Natural killer cell (primary cell): ENCODE measurements around the gene ODAM. TPM values are rescaled to one million over a fixed set of nuclear protein-coding genes. Genes with fewer than 3 reads are reported as not detected.

ENCODE experiments used
- ATAC-seq, 3 donors: fragments of 150-1000 bp in 2 of 3; fragments of 200-7000 bp in 1 of 3; cut with Tn5 transposase; 1 replicate in 1 of 3; 2 replicates in 2 of 3; pipeline ENCODE4 v1.10.0; 2021; ENCODE audit warnings: mild to moderate bottlenecking in 2 of 3, moderate library complexity in 2 of 3
- DNase-seq, 2 donors: peaks; one replicate each; pipeline versions ENCODE4 v3.0.0 to v3.0.0-alpha.2; 2013 to 2021; ENCODE audit warnings: mixed read lengths in 1 of 2
- H3K27ac ChIP-seq: one replicate; pipeline ENCODE4 v1.5.1; 2013; ENCODE audit warnings: mild to moderate bottlenecking, low read length
- H3K27me3 ChIP-seq: one replicate; pipeline ENCODE4 v1.6.1; 2013; ENCODE audit warnings: low read length; ENCODE audit not compliant: control insufficient read depth, insufficient read depth
- H3K36me3 ChIP-seq: one replicate; pipeline ENCODE4 v1.6.1; 2013; ENCODE audit warnings: low read length; ENCODE audit not compliant: control insufficient read depth, insufficient read depth
- H3K4me1 ChIP-seq: one replicate; pipeline ENCODE4 v1.6.1; 2013; ENCODE audit warnings: low read length; ENCODE audit not compliant: control insufficient read depth, insufficient read depth
- H3K4me3 ChIP-seq: one replicate; pipeline ENCODE4 v1.5.1; 2013; ENCODE audit warnings: low read length
- H3K9me3 ChIP-seq: one replicate; pipeline ENCODE4 v1.6.1; 2013; ENCODE audit warnings: low read length; ENCODE audit not compliant: control insufficient read depth, insufficient read depth
- H3K27ac Mint-ChIP-seq, 2 donors: one replicate each; pipeline ENCODE4 v1.8.0; 2022; ENCODE audit warnings: mild to moderate bottlenecking in 2 of 2, mixed read lengths in 2 of 2, moderate library complexity in 1 of 2
- H3K27me3 Mint-ChIP-seq, 2 donors: one replicate each; pipeline ENCODE4 v1.8.0; 2022; ENCODE audit warnings: low read depth in 2 of 2, mixed read lengths in 2 of 2
- H3K36me3 Mint-ChIP-seq: one replicate; pipeline ENCODE4 v1.8.0; 2022; ENCODE audit warnings: mixed read lengths
- H3K4me1 Mint-ChIP-seq, 2 donors: one replicate each; pipeline ENCODE4 v1.8.0; 2022; ENCODE audit warnings: mixed read lengths in 2 of 2
- H3K4me3 Mint-ChIP-seq: one replicate; pipeline ENCODE4 v1.8.0; 2022; ENCODE audit warnings: mild to moderate bottlenecking, moderate library complexity, mixed read lengths
- H3K9me3 Mint-ChIP-seq, 2 donors: one replicate each; pipeline ENCODE4 v1.8.0; 2022; ENCODE audit warnings: mixed read lengths in 2 of 2
- CTCF ChIP-seq: fragments of 200-600 bp; IDR thresholded peaks from one replicate; pipeline ENCODE4 v1.8.0; 2022; ENCODE audit warnings: antibody characterized with exemption
- WGBS: methylation state at CpG from one replicate; pipeline ENCODE4 v1.1.7; 2013; ENCODE audit warnings: missing lambda C conversion rate; ENCODE audit not compliant: insufficient coverage; 5-methylcytosine and 5-hydroxymethylcytosine counted together
- intact Hi-C: fragments of 100-400 bp; cut with micrococcal nuclease; formaldehyde crosslinking; loops from one replicate; pipeline ENCODE4 v1.14.2; 2022
- total RNA-seq, 4 donors: library from RNA; stranded (reverse); fragments of 120-200 nt in 1 of 4; gene quantifications; one replicate each; pipeline versions ENCODE4 v1.2.3 to v1.2.4, GENCODE V29; 2013 to 2022

Gene ODAM
- total RNA-seq, 3 donors from 2014 or later (not counting 1 experiment from before 2014, with no cell fraction given), result not detected

- no peaks in the 10 kb centered on the region for H3K4me1 Mint-ChIP-seq
- H3K9me3 ChIP-seq, result no peaks in the 10 kb centered on the region
- intact Hi-C loops, result no loop called here
- no peak for TF ChIP-seq CTCF
- DNase-seq (no peak), ATAC-seq (no peak)
- no peaks in the 10 kb centered on the region for H3K4me1 ChIP-seq
- no peak overlapping the region for H3K4me3 ChIP-seq
- no peaks in the 10 kb centered on the region for H3K36me3 ChIP-seq
- no peaks in the 10 kb centered on the region for H3K27me3 Mint-ChIP-seq
- H3K27ac ChIP-seq, result no peak overlapping the region
- H3K27ac Mint-ChIP-seq, result no peak overlapping the region
- no peaks in the 10 kb centered on the region for H3K36me3 Mint-ChIP-seq
- no peak overlapping the region for H3K4me3 Mint-ChIP-seq
- WGBS, result no CpG with 5 or more reads among the region's 1 CpG
- peaks cover 0 to 4% of the 10 kb centered on the region in 2 donors for H3K9me3 Mint-ChIP-seq
- no peaks in the 10 kb centered on the region for H3K27me3 ChIP-seq
Observed at GRCh38 chr4:70181864-70182263, 13.7 kb upstream of the ODAM start.

- DNase-seq, result no peak
- peaks cover 0 to 4% of the 10 kb centered on the region in 2 donors for H3K9me3 Mint-ChIP-seq
- Histone ChIP-seq H3K27ac (no peak overlapping the region), H3K36me3 (no peaks in the 10 kb centered on the region), H3K9me3 (no peaks in the 10 kb centered on the region), H3K4me3 (no peak overlapping the region), H3K27me3 (no peaks in the 10 kb centered on the region), H3K4me1 (no peaks in the 10 kb centered on the region)
- H3K4me3 Mint-ChIP-seq, result no peak overlapping the region
- no peak overlapping the region for H3K27ac Mint-ChIP-seq
- no peaks in the 10 kb centered on the region for H3K27me3 Mint-ChIP-seq
- no peaks in the 10 kb centered on the region for H3K36me3 Mint-ChIP-seq
- no peak for ATAC-seq
- intact Hi-C loops, result no loop called here
- no peaks in the 10 kb centered on the region for H3K4me1 Mint-ChIP-seq
- no peak for TF ChIP-seq CTCF
- 77% methylated on average over 2 of the region's 2 CpGs for WGBS
Observed at GRCh38 chr4:70182517-70183167, 12.9 kb upstream of the ODAM start.

- no peaks in the 10 kb centered on the region for H3K27me3 Mint-ChIP-seq
- H3K27ac ChIP-seq, result no peak overlapping the region
- no peak overlapping the region for H3K4me3 ChIP-seq
- H3K27ac Mint-ChIP-seq, result no peak overlapping the region
- no peak overlapping the region for H3K4me3 Mint-ChIP-seq
- no peaks in the 10 kb centered on the region for H3K4me1 ChIP-seq
- no peak for TF ChIP-seq CTCF
- H3K9me3 ChIP-seq, result no peaks in the 10 kb centered on the region
- H3K4me1 Mint-ChIP-seq, result no peaks in the 10 kb centered on the region
- whole genome bisulfite sequencing, result 27% methylated on average over 4 of the region's 6 CpGs
- H3K36me3 ChIP-seq, result no peaks in the 10 kb centered on the region
- DNase-seq (peak in 1 of 2 donors; percentile 28), ATAC-seq (no peak)
- no peaks in the 10 kb centered on the region for H3K27me3 ChIP-seq
- H3K36me3 Mint-ChIP-seq, result no peaks in the 10 kb centered on the region
- intact Hi-C loops, result no loop called here
- H3K9me3 Mint-ChIP-seq, result peaks cover 0 to 4% of the 10 kb centered on the region in 2 donors
Observed at GRCh38 chr4:70183168-70183939, 12.2 kb upstream of the ODAM start.
